ENCODE results near the gene PCDH9.

Gene PCDH9

GRCh38 chr13:66338542-66338941 is 891.6 kb downstream of the PCDH9 start:
- Histone ChIP-seq H3K4me3 (ENCODE audit: insufficient read length, low read depth) (no peak overlapping the region), H3K4me1 (ENCODE audit: insufficient read depth, insufficient read length) (no peaks in the 10 kb centered on the region), H3K27me3 (ENCODE audit: insufficient read depth, insufficient read length) (no peaks in the 10 kb centered on the region), H3K9me3 (ENCODE audit: insufficient read depth, low read length) (no peaks in the 10 kb centered on the region), H3K9ac (ENCODE audit: insufficient read length, low read depth) (no peak overlapping the region), H3K36me3 (ENCODE audit: insufficient read depth, insufficient read length, low read length) (no peaks in the 10 kb centered on the region)
- no peak for TF ChIP-seq ZNF274 (IDR thresholded peaks at IDR 0.05; ENCODE audit: low read depth, low read length)
- no peak for TF ChIP-seq SUZ12 (IDR thresholded peaks at IDR 0.05; ENCODE audit: extremely low read depth, insufficient read depth, insufficient read length)
- TF ChIP-seq YY1 (IDR thresholded peaks at IDR 0.05; ENCODE audit: insufficient read depth, insufficient read length): no peak
- DNase-seq (ENCODE audit: low read depth, low spot score): no peak

DNA sequence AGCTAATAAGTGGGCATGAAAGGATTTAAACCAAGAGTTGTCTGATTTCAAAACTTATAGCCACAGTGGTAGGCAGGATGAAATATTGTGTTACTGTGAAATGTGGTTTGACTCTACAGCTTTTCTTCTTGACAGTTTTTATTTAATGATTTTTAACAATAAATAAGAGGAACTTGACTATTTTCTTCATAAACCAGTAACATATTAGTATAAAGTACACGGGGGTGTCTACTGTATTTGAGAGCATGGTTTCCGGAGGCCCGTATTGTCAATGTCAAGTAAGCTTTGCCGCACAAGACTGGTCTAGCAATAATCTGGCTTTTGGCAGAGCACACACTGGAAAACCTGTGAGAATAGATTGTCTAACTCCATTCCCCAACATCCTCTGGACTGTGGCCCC is 894.5 kb downstream of the PCDH9 start:
- Histone ChIP-seq H3K4me3 (ENCODE audit: insufficient read length, low read depth) (no peak overlapping the region), H3K27me3 (ENCODE audit: insufficient read depth, insufficient read length) (no peaks in the 10 kb centered on the region), H3K9ac (ENCODE audit: insufficient read length, low read depth) (no peak overlapping the region), H3K4me1 (ENCODE audit: insufficient read depth, insufficient read length) (no peaks in the 10 kb centered on the region), H3K9me3 (ENCODE audit: insufficient read depth, low read length) (no peaks in the 10 kb centered on the region), H3K36me3 (ENCODE audit: insufficient read depth, insufficient read length, low read length) (no peaks in the 10 kb centered on the region)
- no peak for DNase-seq (ENCODE audit: low read depth, low spot score)
- no peak for TF ChIP-seq SUZ12 (IDR thresholded peaks at IDR 0.05; ENCODE audit: extremely low read depth, insufficient read depth, insufficient read length)
- TF ChIP-seq YY1 (IDR thresholded peaks at IDR 0.05; ENCODE audit: insufficient read depth, insufficient read length): no peak
- no peak for TF ChIP-seq ZNF274 (IDR thresholded peaks at IDR 0.05; ENCODE audit: low read depth, low read length)

DNA sequence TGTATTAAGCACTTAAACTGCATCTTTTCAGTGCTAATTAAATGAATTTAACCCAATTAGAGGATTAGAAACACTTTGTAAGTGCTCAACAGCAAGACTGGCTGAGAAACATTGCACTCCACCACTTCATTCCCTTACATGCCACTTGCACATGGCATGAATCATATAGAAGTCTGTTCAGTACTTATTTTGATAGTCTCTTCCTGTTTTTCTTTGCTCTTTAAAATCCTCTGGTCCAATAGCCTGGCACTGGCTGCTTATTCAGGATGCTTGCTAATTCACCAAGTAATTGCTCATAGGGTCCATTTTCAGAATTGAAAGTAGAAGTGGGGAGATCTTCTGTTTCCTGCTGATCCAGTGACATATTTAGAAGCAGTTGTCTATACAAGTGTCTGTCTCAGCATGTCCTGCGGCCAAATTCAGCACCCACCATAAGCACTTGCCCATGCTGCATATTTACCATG is 900.1 kb downstream of the PCDH9 start:
- H3K36me3 ChIP-seq (ENCODE audit: insufficient read depth, insufficient read length, low read length): no peaks in the 10 kb centered on the region
- DNase-seq (ENCODE audit: low read depth, low spot score): no peak
- H3K9ac ChIP-seq (ENCODE audit: insufficient read length, low read depth): no peak overlapping the region
- no peaks in the 10 kb centered on the region for H3K27me3 ChIP-seq (ENCODE audit: insufficient read depth, insufficient read length)
- no peaks in the 10 kb centered on the region for H3K9me3 ChIP-seq (ENCODE audit: insufficient read depth, low read length)
- no peak for TF ChIP-seq ZNF274 (IDR thresholded peaks at IDR 0.05; ENCODE audit: low read depth, low read length)
- no peak for TF ChIP-seq SUZ12 (IDR thresholded peaks at IDR 0.05; ENCODE audit: extremely low read depth, insufficient read depth, insufficient read length)
- TF ChIP-seq YY1 (IDR thresholded peaks at IDR 0.05; ENCODE audit: insufficient read depth, insufficient read length): no peak
- H3K4me3 ChIP-seq (ENCODE audit: insufficient read length, low read depth): no peak overlapping the region
- no peaks in the 10 kb centered on the region for H3K4me1 ChIP-seq (ENCODE audit: insufficient read depth, insufficient read length)

DNA sequence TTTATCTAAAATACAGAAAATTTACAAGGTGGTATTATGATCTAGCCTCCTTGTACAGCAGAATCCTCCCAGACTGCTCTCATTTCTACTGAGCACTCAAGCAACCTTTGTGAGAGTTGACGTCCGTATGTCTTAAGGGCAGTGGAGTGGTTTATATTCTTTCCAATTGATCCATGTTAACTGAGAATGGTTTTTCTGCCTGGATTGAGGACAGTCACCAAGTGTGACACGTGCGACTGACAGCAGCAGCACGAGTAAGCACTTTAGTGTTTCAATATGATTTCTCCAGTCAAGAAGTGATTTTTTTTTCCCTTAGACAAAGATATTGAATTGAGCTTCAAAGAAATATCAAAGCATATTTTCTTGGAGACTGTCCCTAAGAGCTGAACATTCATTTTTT is 901.7 kb downstream of the PCDH9 start:
- DNase-seq (ENCODE audit: low read depth, low spot score): no peak
- Histone ChIP-seq H3K4me3 (ENCODE audit: insufficient read length, low read depth) (no peak overlapping the region), H3K4me1 (ENCODE audit: insufficient read depth, insufficient read length) (no peaks in the 10 kb centered on the region), H3K9me3 (ENCODE audit: insufficient read depth, low read length) (no peaks in the 10 kb centered on the region), H3K36me3 (ENCODE audit: insufficient read depth, insufficient read length, low read length) (no peaks in the 10 kb centered on the region), H3K27me3 (ENCODE audit: insufficient read depth, insufficient read length) (no peaks in the 10 kb centered on the region), H3K9ac (ENCODE audit: insufficient read length, low read depth) (no peak overlapping the region)
- TF ChIP-seq YY1 (IDR thresholded peaks at IDR 0.05; ENCODE audit: insufficient read depth, insufficient read length): no peak
- TF ChIP-seq SUZ12 (IDR thresholded peaks at IDR 0.05; ENCODE audit: extremely low read depth, insufficient read depth, insufficient read length): no peak
- TF ChIP-seq ZNF274 (IDR thresholded peaks at IDR 0.05; ENCODE audit: low read depth, low read length): no peak

- Histone ChIP-seq H3K27me3 (ENCODE audit: insufficient read depth, insufficient read length) (no peaks in the 10 kb centered on the region), H3K9me3 (ENCODE audit: insufficient read depth, low read length) (no peaks in the 10 kb centered on the region), H3K4me1 (ENCODE audit: insufficient read depth, insufficient read length) (no peaks in the 10 kb centered on the region), H3K9ac (ENCODE audit: insufficient read length, low read depth) (no peak overlapping the region), H3K4me3 (ENCODE audit: insufficient read length, low read depth) (no peak overlapping the region), H3K36me3 (ENCODE audit: insufficient read depth, insufficient read length, low read length) (no peaks in the 10 kb centered on the region)
- no peak for TF ChIP-seq YY1 (IDR thresholded peaks at IDR 0.05; ENCODE audit: insufficient read depth, insufficient read length)
- TF ChIP-seq SUZ12 (IDR thresholded peaks at IDR 0.05; ENCODE audit: extremely low read depth, insufficient read depth, insufficient read length): no peak
- TF ChIP-seq ZNF274 (IDR thresholded peaks at IDR 0.05; ENCODE audit: low read depth, low read length): no peak
- DNase-seq (ENCODE audit: low read depth, low spot score): no peak
These were observed 906.3 kb downstream of the PCDH9 start for GRCh38 chr13:66323745-66324347.

DNA sequence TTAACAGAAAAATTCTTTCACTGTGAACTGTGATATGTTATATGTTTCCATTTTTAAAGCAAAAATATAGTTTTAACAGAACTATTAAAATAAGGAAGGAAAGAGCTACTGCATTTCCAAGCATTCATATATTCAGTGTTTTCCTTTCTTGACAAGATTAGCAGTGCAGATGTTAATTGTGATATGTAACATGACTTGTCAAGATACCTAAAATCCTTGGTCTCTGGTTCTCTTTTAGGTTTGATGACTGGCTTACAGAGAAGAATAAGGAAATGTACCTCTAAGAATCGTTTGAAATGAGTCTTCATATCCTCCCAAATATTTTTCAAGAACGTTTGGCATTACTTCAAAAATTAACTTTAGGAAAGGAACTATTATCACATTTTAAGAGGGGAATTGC is 907.2 kb downstream of the PCDH9 start:
- TF ChIP-seq ZNF274 (IDR thresholded peaks at IDR 0.05; ENCODE audit: low read depth, low read length): no peak
- no peak for TF ChIP-seq YY1 (IDR thresholded peaks at IDR 0.05; ENCODE audit: insufficient read depth, insufficient read length)
- no peak for TF ChIP-seq SUZ12 (IDR thresholded peaks at IDR 0.05; ENCODE audit: extremely low read depth, insufficient read depth, insufficient read length)
- H3K36me3 ChIP-seq (ENCODE audit: insufficient read depth, insufficient read length, low read length): no peaks in the 10 kb centered on the region
- DNase-seq (ENCODE audit: low read depth, low spot score): no peak

GRCh38 chr13:66322193-66322740 is 907.9 kb downstream of the PCDH9 start:
- Histone ChIP-seq H3K4me3 (ENCODE audit: insufficient read length, low read depth) (no peak overlapping the region), H3K9me3 (ENCODE audit: insufficient read depth, low read length) (no peaks in the 10 kb centered on the region), H3K36me3 (ENCODE audit: insufficient read depth, insufficient read length, low read length) (no peaks in the 10 kb centered on the region), H3K27me3 (ENCODE audit: insufficient read depth, insufficient read length) (no peaks in the 10 kb centered on the region), H3K4me1 (ENCODE audit: insufficient read depth, insufficient read length) (no peaks in the 10 kb centered on the region), H3K9ac (ENCODE audit: insufficient read length, low read depth) (no peak overlapping the region)
- TF ChIP-seq SUZ12 (IDR thresholded peaks at IDR 0.05; ENCODE audit: extremely low read depth, insufficient read depth, insufficient read length) (no peak), YY1 (IDR thresholded peaks at IDR 0.05; ENCODE audit: insufficient read depth, insufficient read length) (no peak), ZNF274 (IDR thresholded peaks at IDR 0.05; ENCODE audit: low read depth, low read length) (no peak)
- no peak for DNase-seq (ENCODE audit: low read depth, low spot score)

More for the DNA sequence above, 907.2 kb downstream of the PCDH9 start:
- H3K4me3 ChIP-seq (ENCODE audit: insufficient read length, low read depth): no peak overlapping the region
- H3K9me3 ChIP-seq (ENCODE audit: insufficient read depth, low read length): no peaks in the 10 kb centered on the region
- H3K4me1 ChIP-seq (ENCODE audit: insufficient read depth, insufficient read length): no peaks in the 10 kb centered on the region
- H3K9ac ChIP-seq (ENCODE audit: insufficient read length, low read depth): no peak overlapping the region
- H3K27me3 ChIP-seq (ENCODE audit: insufficient read depth, insufficient read length): no peaks in the 10 kb centered on the region

All from NT2/D1 (cell line).